Kidney (tissue), 14 donors: ENCODE results near the gene STX8. TPM values are rescaled to one million over a fixed set of nuclear protein-coding genes. Genes with fewer than 3 reads are reported as not detected.

Source experiments
- DNase-seq, 5 donors: peaks; one replicate each; pipeline ENCODE4 v3.0.0-alpha.2; 2013 to 2020
- FAIRE-seq: peaks from 2 replicates; lab custom pipeline; 2012; peaks lifted over from hg19 to GRCh38; lab: Jason Lieb, UNC
- H3K27ac ChIP-seq, 2 donors: one replicate each; pipeline ENCODE4 v1.7.0; 2013; ENCODE audit warnings: low read depth in 2 of 2, low read length in 2 of 2, inconsistent platforms in 1 of 2
- H3K27me3 ChIP-seq: one replicate; pipeline ENCODE4 v1.7.1; 2013; ENCODE audit warnings: low read length, inconsistent platforms; ENCODE audit not compliant: control insufficient read depth, insufficient read depth
- H3K36me3 ChIP-seq, 3 donors: one replicate each; pipeline versions ENCODE4 v1.7.0 to v1.7.1; 2013; ENCODE audit warnings: low read length in 3 of 3, control low read depth in 1 of 3, inconsistent platforms in 1 of 3; ENCODE audit not compliant: insufficient read depth in 3 of 3, control insufficient read depth in 2 of 3
- H3K4me1 ChIP-seq, 3 donors: one replicate each; pipeline versions ENCODE4 v1.7.0 to v1.7.1; 2013; ENCODE audit warnings: low read length in 3 of 3, inconsistent platforms in 1 of 3, low read depth in 1 of 3; ENCODE audit not compliant: control insufficient read depth in 2 of 3, insufficient read depth in 2 of 3
- H3K4me3 ChIP-seq, 3 donors: one replicate each; pipeline versions ENCODE4 v1.7.0 to v1.8.1; 2013; ENCODE audit warnings: low read length in 3 of 3, control low read depth in 1 of 3, inconsistent platforms in 1 of 3
- H3K9ac ChIP-seq, 3 donors: one replicate each; pipeline versions ENCODE4 v1.7.0 to v1.7.1; 2013; ENCODE audit warnings: low read length in 3 of 3, control low read depth in 1 of 3, inconsistent platforms in 1 of 3
- H3K9me3 ChIP-seq, 3 donors: one replicate each; pipeline versions ENCODE4 v1.7.0 to v1.7.1; 2013; ENCODE audit warnings: low read length in 3 of 3, control low read depth in 1 of 3, inconsistent platforms in 1 of 3; ENCODE audit not compliant: control insufficient read depth in 2 of 3, insufficient read depth in 1 of 3
- intact Hi-C: fragments of 100-400 bp; cut with DNase I; formaldehyde crosslinking; loops from one replicate; pipeline ENCODE4 v1.11.1; 2022
- polyA plus RNA-seq: library from polyadenylated mRNA; stranded (reverse); fragments of 350-450 nt; fragmentation: Illumina TruSeq; extraction: RNeasy Lipid Tissue Mini Kit (QIAGEN cat#74804); gene quantifications from one replicate; pipeline ENCODE4 v1.2.3, GENCODE V29; 2014; ENCODE audit warnings: low read depth, low replicate concordance; ENCODE audit not compliant: insufficient read depth
- total RNA-seq: library from RNA; stranded (reverse); fragmentation: NEBNext Ultra II Directional; extraction: Animal tissue kit (Norgen Biotek cat#: 25700); gene quantifications from one replicate; pipeline ENCODE4 v1.2.1, GENCODE V29; 2021
- TF ChIP-seq, protein P1 (sequence below): IDR thresholded peaks from 3 replicates; pipeline ENCODE4 v1.5.1; 2012; ENCODE audit warnings: mild to moderate bottlenecking, moderate library complexity, borderline replicate concordance; ENCODE audit not compliant: insufficient read depth; ENCODE audit errors: extremely low read depth
- donor health status: control.
- donor health status: control.
- donor health status: control.
- donor health status: control.
- donor health status: control.
- donor health status: DM: yes; HTN: yes; CAD: no.
- donor health status: Normal renal cell carcinoma (clear cell type).

The STX8 gene
- total and polyA plus RNA-seq, 2 donors from 2014 or later = 67.2 to 127 TPM

DNA sequence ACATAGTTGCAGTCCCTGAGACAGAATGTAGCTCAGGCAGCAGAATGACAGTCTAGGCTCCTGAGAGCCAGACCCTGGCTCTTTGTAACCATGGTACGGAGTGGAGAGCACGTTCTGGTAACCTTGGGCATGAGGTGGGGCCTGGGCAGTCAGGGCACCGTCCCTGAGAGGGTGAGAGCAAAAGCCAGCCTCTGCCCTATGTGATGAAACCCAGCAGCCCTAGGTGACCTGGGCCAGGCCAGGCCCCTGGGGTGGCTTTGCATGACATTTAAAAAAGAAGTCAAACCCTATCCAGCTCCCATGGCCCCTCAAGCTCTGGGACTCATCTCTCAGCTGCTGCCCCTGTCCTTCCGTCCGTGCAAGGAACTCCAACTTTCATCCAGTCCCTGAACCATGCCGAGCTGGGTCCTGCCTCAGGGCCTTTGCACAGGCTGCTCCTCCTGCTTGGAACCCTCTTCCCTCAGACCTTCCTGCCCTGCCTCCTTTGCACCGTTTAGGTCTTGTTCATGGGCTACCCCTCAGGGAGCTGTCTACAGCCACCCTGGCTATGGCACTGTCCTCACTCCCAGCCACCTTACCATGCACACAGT is 365.7 kb downstream of the STX8 start:
- TF ChIP-seq, protein P1, sequence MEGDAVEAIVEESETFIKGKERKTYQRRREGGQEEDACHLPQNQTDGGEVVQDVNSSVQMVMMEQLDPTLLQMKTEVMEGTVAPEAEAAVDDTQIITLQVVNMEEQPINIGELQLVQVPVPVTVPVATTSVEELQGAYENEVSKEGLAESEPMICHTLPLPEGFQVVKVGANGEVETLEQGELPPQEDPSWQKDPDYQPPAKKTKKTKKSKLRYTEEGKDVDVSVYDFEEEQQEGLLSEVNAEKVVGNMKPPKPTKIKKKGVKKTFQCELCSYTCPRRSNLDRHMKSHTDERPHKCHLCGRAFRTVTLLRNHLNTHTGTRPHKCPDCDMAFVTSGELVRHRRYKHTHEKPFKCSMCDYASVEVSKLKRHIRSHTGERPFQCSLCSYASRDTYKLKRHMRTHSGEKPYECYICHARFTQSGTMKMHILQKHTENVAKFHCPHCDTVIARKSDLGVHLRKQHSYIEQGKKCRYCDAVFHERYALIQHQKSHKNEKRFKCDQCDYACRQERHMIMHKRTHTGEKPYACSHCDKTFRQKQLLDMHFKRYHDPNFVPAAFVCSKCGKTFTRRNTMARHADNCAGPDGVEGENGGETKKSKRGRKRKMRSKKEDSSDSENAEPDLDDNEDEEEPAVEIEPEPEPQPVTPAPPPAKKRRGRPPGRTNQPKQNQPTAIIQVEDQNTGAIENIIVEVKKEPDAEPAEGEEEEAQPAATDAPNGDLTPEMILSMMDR = no peak
- H3K36me3 ChIP-seq = no peaks in the 10 kb centered on the region
- H3K9ac ChIP-seq = no peak overlapping the region
- H3K27ac ChIP-seq = no peak overlapping the region
- H3K27me3 ChIP-seq = no peaks in the 10 kb centered on the region
- intact Hi-C loops = no loop called here
- H3K9me3 ChIP-seq = no peaks in the 10 kb centered on the region
- peaks cover 0 to 2% (median 0%) of the 10 kb centered on the region in 3 donors for H3K4me1 ChIP-seq
- no peak overlapping the region for H3K4me3 ChIP-seq
- FAIRE-seq (no peak), DNase-seq (peak in 1 of 5 donors; percentile 35)

GRCh38 chr17:9209347-9209746 is 366.3 kb downstream of the STX8 start:
- Histone ChIP-seq H3K27ac (no peak overlapping the region), H3K4me1 (peaks cover 0 to 2% (median 0%) of the 10 kb centered on the region in 3 donors), H3K36me3 (no peaks in the 10 kb centered on the region), H3K9ac (no peak overlapping the region), H3K4me3 (no peak overlapping the region), H3K27me3 (no peaks in the 10 kb centered on the region), H3K9me3 (no peaks in the 10 kb centered on the region)
- FAIRE-seq (no peak), DNase-seq (peak in 1 of 5 donors; percentile 29)
- intact Hi-C loops = no loop called here
- TF ChIP-seq, protein P1 = no peak

DNA sequence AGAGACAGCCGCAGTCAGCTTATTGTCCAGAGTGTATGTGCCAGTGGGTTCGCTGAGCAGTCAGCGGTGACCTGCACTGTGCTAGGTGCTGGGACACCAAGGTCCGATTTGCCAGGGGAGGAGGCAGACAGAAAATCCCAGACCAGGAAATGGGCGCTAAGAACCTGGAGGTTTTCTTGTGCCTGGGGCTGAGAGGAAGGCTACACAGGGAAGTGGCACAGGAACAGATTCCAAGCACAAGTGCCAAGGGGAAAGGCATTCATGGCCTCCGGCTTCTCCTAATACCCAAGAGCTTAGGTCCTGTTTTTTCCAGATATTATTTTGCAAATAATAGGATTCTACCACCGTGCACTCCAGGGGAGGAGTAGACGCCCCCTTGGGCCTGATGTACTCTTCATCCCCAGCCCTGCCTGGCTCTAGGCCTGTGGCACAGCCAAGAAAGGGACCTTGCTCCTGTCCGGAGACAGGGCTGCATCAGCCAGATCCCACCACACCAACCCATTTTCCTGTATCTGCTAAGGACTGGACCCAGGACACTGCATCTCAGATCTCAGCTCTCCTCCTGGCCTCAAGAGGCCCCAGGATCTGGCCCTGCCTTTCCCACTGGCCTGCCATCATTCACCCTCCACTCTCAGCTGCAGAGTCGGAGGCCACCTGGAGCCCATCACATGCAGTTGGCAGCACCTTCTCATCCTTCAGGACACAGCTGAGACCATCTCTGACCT is 367.1 kb downstream of the STX8 start:
- Histone ChIP-seq H3K9ac (no peak overlapping the region), H3K27ac (no peak overlapping the region), H3K4me3 (no peak overlapping the region), H3K27me3 (no peaks in the 10 kb centered on the region), H3K36me3 (no peaks in the 10 kb centered on the region), H3K9me3 (no peaks in the 10 kb centered on the region), H3K4me1 (peaks cover 0 to 2% (median 0%) of the 10 kb centered on the region in 3 donors)
- TF ChIP-seq, protein P1 = no peak
- FAIRE-seq = no peak
- peak in 1 of 5 donors; percentile 43 for DNase-seq
- intact Hi-C loops = no loop called here
